Activated CD8-positive, alpha-beta memory T cell treated with anti-CD3 and anti-CD28 coated beads, Interleukin-2, amount 50 U/mL, for 1 hour (primary cell): ENCODE results near the gene PRKACB.
"Not testable (repeated sequence)": the region's sequence is repeated elsewhere in the genome, so short reads cannot be mapped to it uniquely, and the experiment has no call there.

Experiments
- DNase-seq: peaks from one replicate; pipeline ENCODE4 v3.0.0-alpha.2; 2020; ENCODE audit errors: extremely low read depth

The PRKACB gene

DNA sequence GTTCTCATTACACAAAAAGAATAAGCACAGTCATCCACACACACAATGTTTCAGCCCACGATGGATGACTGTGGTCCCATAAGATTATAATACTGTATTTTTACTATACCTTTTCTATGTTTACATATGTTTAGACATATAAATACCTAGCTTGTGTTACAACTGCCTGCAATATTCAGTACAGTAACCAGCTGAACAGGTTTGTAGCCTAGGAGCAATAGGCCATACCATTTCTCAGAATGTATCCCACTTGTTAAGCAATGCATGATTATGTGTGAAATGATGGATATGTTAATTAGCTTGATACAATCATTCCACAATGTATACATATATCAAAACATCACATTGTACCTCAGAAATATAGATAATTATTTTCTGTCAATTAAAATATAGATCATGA is 124.3 kb downstream of the PRKACB start:
- no peak for DNase-seq

- DNase-seq: no peak
Observed at GRCh38 chr1:84269306-84269705, 125.2 kb downstream of the PRKACB start.

DNA sequence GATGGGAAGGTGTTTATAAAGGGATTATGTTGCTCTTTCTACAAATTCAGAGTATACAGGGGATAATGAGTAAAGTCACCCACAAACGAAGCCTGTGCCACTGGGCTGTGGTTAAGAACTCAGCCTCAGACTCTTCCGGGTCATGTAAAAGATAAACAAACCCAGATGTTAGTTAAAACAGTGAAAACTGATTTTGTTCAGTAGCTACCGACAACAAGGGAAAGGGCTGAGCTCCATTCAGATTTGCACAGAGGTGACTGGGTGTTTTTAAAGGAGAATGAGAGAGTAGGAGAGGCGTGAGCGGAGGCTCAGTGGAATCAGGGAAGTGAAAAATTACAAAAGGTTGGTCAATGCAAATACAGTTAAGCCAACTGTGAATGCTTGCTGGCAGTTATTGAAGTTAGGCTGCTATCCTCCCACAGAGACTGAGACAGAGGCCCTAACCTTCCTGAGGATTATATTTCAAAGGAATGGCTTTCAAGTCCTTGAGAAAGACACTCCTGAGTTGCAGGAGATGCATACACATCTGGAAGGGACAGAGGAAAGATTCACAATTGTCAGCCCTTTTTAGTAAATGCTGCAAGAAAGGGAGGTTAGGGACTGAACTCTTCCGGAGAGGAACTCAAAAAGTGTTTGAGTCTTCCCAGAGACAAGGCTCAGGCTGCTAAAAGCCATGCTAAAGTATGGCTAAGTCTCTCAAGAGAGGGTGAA is 127.5 kb downstream of the PRKACB start:
- no peak for DNase-seq

DNA sequence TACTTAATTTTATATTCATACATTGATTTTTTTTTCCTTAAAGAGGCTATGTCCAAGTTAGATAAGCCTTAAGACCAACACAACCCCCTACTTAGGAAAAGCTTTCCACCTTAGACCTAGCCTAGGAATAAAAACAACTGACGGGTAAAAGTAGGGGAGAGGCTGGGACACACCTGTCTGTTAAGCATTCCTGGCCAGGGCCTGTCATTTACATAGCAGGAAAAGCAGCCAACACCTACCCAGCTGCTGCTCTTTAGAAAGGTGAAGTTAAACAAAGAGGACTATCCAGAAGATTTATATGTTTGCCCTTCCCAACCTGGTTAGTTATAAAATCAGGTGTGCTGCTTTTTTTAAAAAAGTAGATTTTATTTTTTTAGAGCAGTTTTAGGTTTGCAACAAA is 128.3 kb downstream of the PRKACB start:
- no peak for DNase-seq

DNA sequence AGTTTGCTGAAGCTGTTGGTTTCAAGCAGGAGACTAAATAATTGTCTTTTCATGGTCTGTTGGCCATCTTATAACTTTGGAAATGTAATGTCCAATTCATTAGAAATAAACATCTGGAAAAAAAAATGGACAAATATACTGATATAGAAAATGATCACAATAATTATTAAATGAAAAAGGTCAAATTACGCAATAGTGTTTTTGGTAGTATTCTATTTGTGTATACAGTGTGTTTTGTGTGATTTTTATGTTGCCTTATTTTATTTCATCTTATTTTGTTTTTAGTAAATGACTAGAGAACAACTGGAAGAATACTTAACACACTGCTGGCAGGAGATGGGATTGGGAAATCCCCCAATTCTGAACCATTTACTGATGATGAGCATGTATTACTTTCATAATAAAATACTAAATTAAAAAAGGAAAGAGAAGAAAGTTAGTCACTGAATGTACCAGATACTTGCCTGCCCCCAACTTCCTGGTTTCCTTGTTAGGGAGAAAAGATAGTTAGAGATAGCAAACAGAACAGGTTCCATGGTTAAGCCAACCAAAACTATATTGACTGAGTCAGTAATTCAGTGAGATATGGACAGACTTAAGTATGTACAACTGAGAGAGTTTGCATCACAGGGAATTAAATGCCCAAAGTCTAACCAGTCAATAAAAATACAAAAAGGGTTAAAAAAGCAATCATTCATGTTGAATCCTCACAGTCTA is 133.4 kb downstream of the PRKACB start:
- DNase-seq: no peak

DNA sequence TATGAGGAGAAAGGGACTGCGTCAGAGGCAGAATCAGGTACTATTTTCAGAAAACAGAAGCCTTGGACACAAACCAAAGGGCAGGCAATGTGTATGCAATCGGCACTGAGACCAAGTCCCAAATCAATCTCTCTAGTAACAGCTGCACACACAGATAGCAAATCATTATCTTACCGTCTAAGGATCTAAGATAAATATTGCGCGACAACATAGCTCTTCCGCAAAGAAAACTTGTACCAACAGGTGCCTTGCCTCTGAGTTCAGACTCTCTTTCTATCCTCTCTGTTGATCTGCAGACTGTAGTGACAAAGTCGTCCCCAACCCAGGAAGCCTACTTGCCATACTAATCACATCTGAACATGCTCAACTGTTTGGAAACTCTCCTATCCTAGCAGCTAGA is 134.8 kb downstream of the PRKACB start:
- no peak for DNase-seq

- DNase-seq: no peak
Observed at GRCh38 chr1:84280912-84281311, 136.8 kb downstream of the PRKACB start.

- no peak for DNase-seq
Observed at GRCh38 chr1:84282780-84283333, 138.8 kb downstream of the PRKACB start.

DNA sequence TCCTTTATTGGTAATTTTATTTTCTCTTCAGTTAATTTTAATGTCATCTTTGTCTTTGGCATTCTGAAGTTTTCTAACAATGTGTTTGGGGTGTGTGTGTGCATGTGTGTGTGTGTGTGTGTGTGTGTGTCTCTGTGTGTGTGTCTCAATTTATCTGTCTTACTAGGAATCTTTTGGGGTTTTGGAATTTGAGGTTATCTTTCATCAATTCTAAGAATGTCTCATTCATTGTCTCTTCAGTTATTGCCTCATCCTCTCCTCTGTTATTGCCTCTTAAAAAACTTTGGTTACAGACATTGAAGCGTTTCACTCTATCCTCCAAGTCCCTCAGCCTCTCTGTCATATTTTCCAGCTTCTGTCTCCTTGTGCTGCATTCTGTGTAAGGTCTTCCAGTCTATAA is 139.3 kb downstream of the PRKACB start:
- no peak for DNase-seq

DNA sequence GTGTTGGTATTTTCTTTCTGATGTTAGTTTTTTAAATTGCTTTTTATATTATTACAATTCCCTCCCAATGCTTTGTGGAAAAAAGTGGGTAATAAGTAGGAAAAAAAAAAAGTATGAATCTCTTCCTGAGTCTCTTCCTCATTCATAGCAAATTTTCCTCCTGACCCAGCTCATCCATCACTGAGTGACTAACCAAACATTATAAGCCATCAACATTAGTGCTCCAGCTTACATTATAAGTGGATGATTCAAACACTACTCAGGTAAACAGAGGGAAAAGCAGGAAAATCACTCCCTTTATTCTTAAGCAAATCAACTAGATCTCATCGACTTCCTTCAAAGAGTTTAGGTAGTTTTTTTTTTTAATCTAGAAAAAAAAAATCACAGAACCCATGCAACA is 142.0 kb downstream of the PRKACB start:
- no peak for DNase-seq

DNA sequence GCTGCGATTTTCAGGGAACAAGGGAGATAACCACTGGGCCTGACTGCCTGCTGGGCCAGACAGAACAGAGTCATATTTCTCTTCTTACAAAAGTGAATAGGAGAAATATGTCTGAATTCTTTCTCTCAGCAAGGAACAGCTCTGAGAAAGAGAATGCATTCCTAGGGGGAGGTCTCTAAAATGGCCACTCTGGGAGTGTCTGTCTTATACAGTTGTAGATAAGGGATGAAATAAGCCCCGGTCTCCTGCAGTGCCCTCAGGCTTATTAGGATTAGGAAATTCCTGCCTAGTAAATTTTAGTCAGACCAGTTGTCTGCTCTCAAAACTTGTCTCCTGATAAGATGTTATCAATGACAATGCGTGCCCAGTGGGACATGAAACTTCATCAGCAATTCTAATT is 143.3 kb downstream of the PRKACB start:
- DNase-seq: not testable (repeated sequence)
